Testis (tissue), 3 donors: ENCODE results near the gene ALDOA. TPM values are rescaled to one million over a fixed set of nuclear protein-coding genes. Genes with fewer than 3 reads are reported as not detected.

Source experiments
- DNase-seq: peaks from one replicate; pipeline ENCODE4 v3.0.0-alpha.2; 2019
- H3K27ac ChIP-seq, 2 donors: fragments of 200-600 bp; sonication (generic); one replicate each; pipeline ENCODE4 v1.5.1; 2019
- H3K27me3 ChIP-seq: fragments of 200-600 bp; sonication (generic); one replicate; pipeline ENCODE4 v1.5.1; 2019
- H3K36me3 ChIP-seq: fragments of 200-600 bp; sonication (generic); one replicate; pipeline ENCODE4 v1.5.1; 2017; ENCODE audit warnings: low read depth; ENCODE audit errors: missing control alignments
- H3K4me1 ChIP-seq: fragments of 200-600 bp; sonication (generic); one replicate; pipeline ENCODE4 v1.5.1; 2019
- H3K4me3 ChIP-seq, 2 donors: fragments of 200-600 bp; sonication (generic); one replicate each; pipeline ENCODE4 v1.5.1; 2017 to 2019
- H3K9me3 ChIP-seq: fragments of 200-600 bp; sonication (generic); one replicate; pipeline ENCODE4 v1.5.1; 2017
- POLR2A ChIP-seq: fragments of 450-650 bp; IDR thresholded peaks from one replicate; pipeline ENCODE4 v1.6.1; 2017; ENCODE audit warnings: antibody characterized with exemption, mild to moderate bottlenecking, moderate library complexity
- WGBS, 2 donors: methylation state at CpG; one replicate each; pipeline ENCODE4 v1.1.5; 2018; 5-methylcytosine and 5-hydroxymethylcytosine counted together
- intact Hi-C: fragments of 100-400 bp; cut with DNase I; formaldehyde crosslinking; loops from one replicate; pipeline ENCODE4 v1.15.1; 2023; ENCODE audit warnings: low total_unique reads
- polyA plus RNA-seq: library from polyadenylated mRNA; stranded (reverse); fragments of 350-450 nt; fragmentation: Illumina TruSeq; extraction: RNeasy Lipid Tissue Mini Kit (QIAGEN cat#74804); gene quantifications from one replicate; pipeline ENCODE4 v1.2.3, GENCODE V29; 2014; ENCODE audit warnings: low read depth, low replicate concordance; ENCODE audit not compliant: insufficient read depth
- total RNA-seq, 2 donors: library from RNA; depleted of rRNA; stranded (reverse); fragments of >200 nt; gene quantifications; one replicate each; pipeline ENCODE4 v1.2.3, GENCODE V29; 2016
- TF ChIP-seq, protein P1 (sequence below), 3 experiments: fragments of 450-650 bp in 2 of 3; fragments of 200-600 bp in 1 of 3; sonication (generic) in 1 of 3; IDR thresholded peaks; one replicate each; pipeline ENCODE4 v1.5.1; 2016 to 2019; ENCODE audit warnings: antibody characterized with exemption in 3 of 3, mild to moderate bottlenecking in 2 of 3, moderate library complexity in 1 of 3

Gene ALDOA
- total and polyA plus RNA-seq, 3 donors from 2014 or later, result 373 to 521 (median 467) TPM

- no peaks in the 10 kb centered on the region for H3K27me3 ChIP-seq
- no peaks in the 10 kb centered on the region for H3K4me1 ChIP-seq
- H3K4me3 ChIP-seq, result no peak overlapping the region
- no peak for DNase-seq
- no peaks in the 10 kb centered on the region for H3K9me3 ChIP-seq
- intact Hi-C loops, result no loop called here
- TF ChIP-seq, protein P1, sequence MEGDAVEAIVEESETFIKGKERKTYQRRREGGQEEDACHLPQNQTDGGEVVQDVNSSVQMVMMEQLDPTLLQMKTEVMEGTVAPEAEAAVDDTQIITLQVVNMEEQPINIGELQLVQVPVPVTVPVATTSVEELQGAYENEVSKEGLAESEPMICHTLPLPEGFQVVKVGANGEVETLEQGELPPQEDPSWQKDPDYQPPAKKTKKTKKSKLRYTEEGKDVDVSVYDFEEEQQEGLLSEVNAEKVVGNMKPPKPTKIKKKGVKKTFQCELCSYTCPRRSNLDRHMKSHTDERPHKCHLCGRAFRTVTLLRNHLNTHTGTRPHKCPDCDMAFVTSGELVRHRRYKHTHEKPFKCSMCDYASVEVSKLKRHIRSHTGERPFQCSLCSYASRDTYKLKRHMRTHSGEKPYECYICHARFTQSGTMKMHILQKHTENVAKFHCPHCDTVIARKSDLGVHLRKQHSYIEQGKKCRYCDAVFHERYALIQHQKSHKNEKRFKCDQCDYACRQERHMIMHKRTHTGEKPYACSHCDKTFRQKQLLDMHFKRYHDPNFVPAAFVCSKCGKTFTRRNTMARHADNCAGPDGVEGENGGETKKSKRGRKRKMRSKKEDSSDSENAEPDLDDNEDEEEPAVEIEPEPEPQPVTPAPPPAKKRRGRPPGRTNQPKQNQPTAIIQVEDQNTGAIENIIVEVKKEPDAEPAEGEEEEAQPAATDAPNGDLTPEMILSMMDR (IDR thresholded peaks at IDR 0.05), result no peak
- no peak for TF ChIP-seq POLR2A
- 91 to 100% methylated on average over 1 of the region's 1 CpG for whole genome bisulfite sequencing, 2 donors
- no peak overlapping the region for H3K27ac ChIP-seq
- H3K36me3 ChIP-seq, result no peaks in the 10 kb centered on the region
Observed at GRCh38 chr16:30046588-30046987, 19.0 kb upstream of the ALDOA start.

DNA sequence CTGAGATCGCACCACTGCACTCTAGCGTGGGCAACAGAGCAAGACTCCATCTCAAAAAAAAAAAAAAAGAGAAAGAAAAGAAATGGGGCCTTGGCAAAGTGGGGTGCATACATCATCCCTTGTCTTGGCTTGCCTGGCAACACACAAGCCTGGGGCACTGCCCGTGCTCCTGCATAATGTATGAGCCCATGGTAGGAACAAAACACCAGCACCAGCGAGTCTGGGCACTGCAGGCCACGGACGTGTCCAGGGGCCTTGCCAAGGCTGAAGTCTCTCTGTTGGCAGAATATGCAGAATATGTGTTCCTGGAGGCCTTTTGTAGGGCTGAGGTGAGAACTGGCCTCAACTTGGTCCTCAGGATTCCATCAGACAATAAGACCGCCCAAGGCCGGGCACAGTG is 15.7 kb upstream of the ALDOA start:
- intact Hi-C loops, result no loop called here

GRCh38 chr16:30051518-30051917 is 14.0 kb upstream of the ALDOA start:
- Histone ChIP-seq H3K4me3 (no peak overlapping the region), H3K9me3 (no peaks in the 10 kb centered on the region), H3K27me3 (no peaks in the 10 kb centered on the region), H3K27ac (no peak overlapping the region), H3K4me1 (peaks cover 7% of the 10 kb centered on the region), H3K36me3 (no peaks in the 10 kb centered on the region)
- 79 to 81% methylated on average over 3 of the region's 3 CpGs for WGBS, 2 donors
- no peak for DNase-seq
- intact Hi-C loops, result no loop called here
- TF ChIP-seq POLR2A, result no peak
- TF ChIP-seq, protein P1 (IDR thresholded peaks at IDR 0.05), result no peak

More for the DNA sequence above, 15.7 kb upstream of the ALDOA start:
- 91 to 98% methylated on average over 8 of the region's 8 CpGs for WGBS, 2 donors
- Histone ChIP-seq H3K9me3 (no peaks in the 10 kb centered on the region), H3K4me3 (no peak overlapping the region), H3K27ac (no peak overlapping the region), H3K36me3 (no peaks in the 10 kb centered on the region), H3K27me3 (no peaks in the 10 kb centered on the region), H3K4me1 (peaks cover 7% of the 10 kb centered on the region)
- no peak for DNase-seq
- TF ChIP-seq, protein P1 (IDR thresholded peaks at IDR 0.05), result no peak
- TF ChIP-seq POLR2A, result no peak

DNA sequence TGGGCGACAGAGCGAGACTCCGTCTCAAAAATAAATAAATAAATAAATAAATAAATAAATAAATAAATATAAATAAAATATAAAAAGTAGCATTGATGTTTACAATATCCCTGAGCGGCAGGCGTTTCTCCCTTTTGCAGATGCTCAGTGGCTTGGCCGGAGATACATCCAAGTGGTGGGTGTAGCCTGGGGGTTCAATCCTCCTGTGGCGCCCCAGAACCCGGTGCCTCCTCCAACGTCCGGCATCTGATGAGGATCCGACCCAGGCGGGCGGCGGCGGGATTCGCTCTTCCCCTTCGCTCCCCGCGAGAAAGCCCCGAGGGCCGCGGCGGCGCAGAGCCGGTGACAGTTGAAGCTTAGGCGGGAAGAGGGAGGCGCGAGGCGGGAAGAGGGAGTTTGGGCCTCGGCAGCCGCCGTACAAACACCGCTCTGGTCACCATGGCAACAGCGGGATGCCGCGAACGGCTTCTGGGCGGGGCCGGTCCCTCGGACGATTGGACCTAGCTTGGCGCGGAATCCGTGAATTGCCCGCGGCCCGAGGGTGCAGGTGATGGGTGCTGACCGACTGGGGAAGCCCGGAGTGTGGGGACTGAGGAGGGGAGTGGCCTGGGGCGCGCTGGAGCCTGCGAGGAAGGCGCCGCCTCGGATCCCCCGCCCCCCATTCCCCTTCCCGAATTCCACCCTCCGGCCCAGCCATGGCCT is 12.7 kb upstream of the ALDOA start:
- TF ChIP-seq, protein P1 (IDR thresholded peaks at IDR 0.05), result peak in 2 of 3 experiments; percentile 4 to 39
- TF ChIP-seq POLR2A, result no peak
- Histone ChIP-seq H3K9me3 (no peaks in the 10 kb centered on the region), H3K27ac (peak overlapping the region in 1 of 2 donors; percentile 5), H3K36me3 (no peaks in the 10 kb centered on the region), H3K27me3 (no peaks in the 10 kb centered on the region), H3K4me3 (peak overlapping the region; percentile 59 to 75), H3K4me1 (peaks cover 7% of the 10 kb centered on the region)
- WGBS, 2 donors, result 5 to 6% methylated on average over 32 to 46 of the region's 58 CpGs
- intact Hi-C loops, result no loop called here
- peak; percentile 91 for DNase-seq
